Measurements from ENCODE around the gene AMBRA1. TPM values are rescaled to one million over a fixed set of nuclear protein-coding genes. Genes with fewer than 3 reads are reported as not detected.

Gene AMBRA1
- total and polyA plus RNA-seq, 2 donors from 2014 or later, result 8.0 to 32.6 TPM

DNA sequence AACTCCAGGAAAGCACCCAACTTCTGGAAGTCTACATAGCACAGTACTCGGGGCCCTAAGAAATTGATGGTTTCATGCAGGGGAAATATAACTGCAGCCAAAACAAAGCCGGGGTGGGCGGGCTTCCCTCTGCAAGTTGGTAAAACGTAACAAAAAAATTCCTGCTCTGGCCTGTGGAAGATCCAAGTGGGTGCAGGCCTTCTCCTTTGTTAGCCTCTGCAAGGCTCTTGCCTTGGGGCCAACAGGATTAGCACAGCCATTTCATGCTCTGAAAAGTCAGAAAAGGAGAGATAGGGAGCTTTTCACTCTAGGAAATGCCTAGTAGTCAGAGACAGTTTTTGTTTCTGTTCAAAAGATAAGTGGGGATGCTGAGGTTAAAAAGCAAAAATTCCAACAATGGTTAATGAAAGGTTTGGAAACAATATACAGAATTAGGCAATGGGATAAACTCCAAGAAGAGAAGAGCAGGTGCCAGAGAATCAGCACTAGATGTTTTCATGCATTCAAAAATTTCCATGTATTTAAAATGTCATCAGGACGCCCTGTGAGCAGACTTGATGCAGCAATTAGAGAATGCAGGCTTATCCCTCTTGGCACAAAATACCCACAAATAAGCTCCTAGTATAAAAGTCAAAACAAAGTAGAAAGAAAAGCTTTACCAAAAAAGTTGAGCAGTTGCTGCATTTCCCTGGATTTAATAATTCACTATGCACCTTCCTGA lies 130.0 kb downstream of the AMBRA1 start:
- DNase-seq (no peak), FAIRE-seq (no peak)
- intact Hi-C loops (cut with DNase I), result no loop called here
- TF ChIP-seq CTCF (IDR thresholded peaks at IDR 0.05; ENCODE audit: borderline replicate concordance, extremely low read depth, insufficient read depth), result no peak
- H3K36me3 ChIP-seq (ENCODE audit: control insufficient read depth in 2 of 3, insufficient read depth in 3 of 3, low read length in 3 of 3), result peaks cover 0 to 5% (median 2%) of the 10 kb centered on the region in 3 donors
- H3K4me3 ChIP-seq (ENCODE audit: low read length in 3 of 3), result no peak overlapping the region
- no peak overlapping the region for H3K9ac ChIP-seq (ENCODE audit: low read length in 3 of 3)
- H3K27me3 ChIP-seq (ENCODE audit: control insufficient read depth, insufficient read depth, low read length), result no peaks in the 10 kb centered on the region
- no peak overlapping the region for H3K27ac ChIP-seq (ENCODE audit: low read depth in 2 of 2, low read length in 2 of 2)
- H3K9me3 ChIP-seq (ENCODE audit: control insufficient read depth in 2 of 3, insufficient read depth in 1 of 3, low read length in 3 of 3), result no peaks in the 10 kb centered on the region
- no peaks in the 10 kb centered on the region for H3K4me1 ChIP-seq (ENCODE audit: control insufficient read depth in 2 of 3, insufficient read depth in 2 of 3, low read depth in 1 of 3, low read length in 3 of 3)

GRCh38 chr11:46461461-46461927 lies 132.3 kb downstream of the AMBRA1 start:
- intact Hi-C loops (cut with DNase I), result no loop called here
- no peaks in the 10 kb centered on the region for H3K27me3 ChIP-seq (ENCODE audit: control insufficient read depth, insufficient read depth, low read length)
- no peaks in the 10 kb centered on the region for H3K9me3 ChIP-seq (ENCODE audit: control insufficient read depth in 2 of 3, insufficient read depth in 1 of 3, low read length in 3 of 3)
- H3K4me3 ChIP-seq (ENCODE audit: low read length in 3 of 3), result no peak overlapping the region
- TF ChIP-seq CTCF (IDR thresholded peaks at IDR 0.05; ENCODE audit: borderline replicate concordance, extremely low read depth, insufficient read depth), result no peak
- no peak overlapping the region for H3K27ac ChIP-seq (ENCODE audit: low read depth in 2 of 2, low read length in 2 of 2)
- H3K4me1 ChIP-seq (ENCODE audit: control insufficient read depth in 2 of 3, insufficient read depth in 2 of 3, low read depth in 1 of 3, low read length in 3 of 3), result no peaks in the 10 kb centered on the region
- H3K9ac ChIP-seq (ENCODE audit: low read length in 3 of 3), result no peak overlapping the region
- no peak for FAIRE-seq
- no peaks in the 10 kb centered on the region for H3K36me3 ChIP-seq (ENCODE audit: control insufficient read depth in 2 of 3, insufficient read depth in 3 of 3, low read length in 3 of 3)
- no peak for DNase-seq

DNA sequence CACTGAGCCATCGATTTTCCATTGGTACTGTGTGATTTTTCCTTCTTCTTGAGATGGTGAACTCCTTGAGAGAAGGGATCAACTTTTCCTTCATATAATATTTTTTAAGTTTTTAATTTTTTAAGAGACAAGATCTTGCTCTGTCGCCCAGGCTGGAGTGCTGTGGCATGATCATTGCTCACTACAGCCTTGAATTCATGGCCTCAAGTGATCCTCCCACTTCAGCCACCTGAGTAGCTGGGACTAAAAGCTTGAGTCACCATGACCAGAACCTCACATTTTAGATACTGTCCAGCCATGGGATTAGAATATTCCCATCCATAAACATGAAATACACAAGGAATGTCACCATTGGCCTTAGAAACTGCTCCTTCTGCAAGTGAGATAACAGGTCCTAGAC lies 135.3 kb downstream of the AMBRA1 start:
- FAIRE-seq (no peak), DNase-seq (no peak)
- no peak overlapping the region for H3K9ac ChIP-seq (ENCODE audit: low read length in 3 of 3)
- intact Hi-C loops (cut with DNase I), result no loop called here
- H3K36me3 ChIP-seq (ENCODE audit: control insufficient read depth in 2 of 3, insufficient read depth in 3 of 3, low read length in 3 of 3), result no peaks in the 10 kb centered on the region
- no peaks in the 10 kb centered on the region for H3K4me1 ChIP-seq (ENCODE audit: control insufficient read depth in 2 of 3, insufficient read depth in 2 of 3, low read depth in 1 of 3, low read length in 3 of 3)
- no peak overlapping the region for H3K27ac ChIP-seq (ENCODE audit: low read depth in 2 of 2, low read length in 2 of 2)
- H3K9me3 ChIP-seq (ENCODE audit: control insufficient read depth in 2 of 3, insufficient read depth in 1 of 3, low read length in 3 of 3), result no peaks in the 10 kb centered on the region
- no peak for TF ChIP-seq CTCF (IDR thresholded peaks at IDR 0.05; ENCODE audit: borderline replicate concordance, extremely low read depth, insufficient read depth)
- no peaks in the 10 kb centered on the region for H3K27me3 ChIP-seq (ENCODE audit: control insufficient read depth, insufficient read depth, low read length)
- H3K4me3 ChIP-seq (ENCODE audit: low read length in 3 of 3), result no peak overlapping the region
